ENCODE results near the gene FRMD8. TPM values are rescaled to one million over a fixed set of nuclear protein-coding genes. Genes with fewer than 3 reads are reported as not detected.

The FRMD8 gene
- total RNA-seq, 1 experiment from 2014 or later: 22.7 TPM

- H3K23me2 ChIP-seq (ENCODE audit: insufficient read length, low read depth, low read length, poor library complexity, severe bottlenecking): no peaks in the 10 kb centered on the region
- no peak for TF ChIP-seq CTCF (conservative IDR thresholded peaks at IDR 0.05)
- H4K8ac ChIP-seq (replicated peaks; ENCODE audit: insufficient read length, low read depth, low read length): no peak overlapping the region
- H3K9me3 Mint-ChIP-seq: no peaks in the 10 kb centered on the region
- no CpG with 5 or more reads among the region's 10 CpGs for WGBS (ENCODE audit: extremely low coverage, insufficient read length, low lambda C conversion rate)
- no peak overlapping the region for H3K4me2 ChIP-seq (ENCODE audit: insufficient read depth, insufficient read length, low read length)
- no peak overlapping the region; a peak in 1 of 7 replicates for H3K27ac Mint-ChIP-seq
- no peak overlapping the region for H2BK12ac ChIP-seq (ENCODE audit: insufficient read length, low read depth, low read length)
- DNase-seq: no peak
- no peak overlapping the region for H3K23ac ChIP-seq (ENCODE audit: insufficient read length, low read depth, low read length)
- H3K9me3 ChIP-seq (ENCODE audit: control insufficient read depth, low read depth, low read length): no peaks in the 10 kb centered on the region
- H4K5ac ChIP-seq (ENCODE audit: insufficient read length, low read depth, low read length): no peak overlapping the region
- H3K79me1 ChIP-seq (ENCODE audit: insufficient read depth, low read depth, low read length, poor library complexity, severe bottlenecking): no peaks in the 10 kb centered on the region
- H3K4me1 ChIP-seq (ENCODE audit: insufficient read depth, low read length): no peaks in the 10 kb centered on the region
- H3K27ac ChIP-seq (ENCODE audit: insufficient read length, low read depth, low read length): no peak overlapping the region
- peaks cover 7% of the 10 kb centered on the region in 2 experiments for H3K4me1 Mint-ChIP-seq
- no peak overlapping the region for H2BK20ac ChIP-seq (ENCODE audit: low read depth, low read length, poor library complexity, severe bottlenecking)
- no peak overlapping the region for H3K18ac ChIP-seq (ENCODE audit: insufficient read length, low read depth, low read length)
- H3K27me3 Mint-ChIP-seq (ENCODE audit: low read depth): peaks cover 9% of the 10 kb centered on the region
- H3K4me3 Mint-ChIP-seq: no peak overlapping the region
- no peak overlapping the region for H2AK5ac ChIP-seq (ENCODE audit: insufficient read length, low read length)
- H3K56ac ChIP-seq (ENCODE audit: insufficient read length, low read depth, low read length): no peak overlapping the region
- no peak overlapping the region for H3T11ph ChIP-seq (ENCODE audit: low read length)
- no peaks in the 10 kb centered on the region for H3K36me3 Mint-ChIP-seq (ENCODE audit: insufficient read depth in 1 of 3, low read depth in 3 of 3)
- H3K9ac ChIP-seq (ENCODE audit: extremely low read depth, insufficient read length, low read length): no peak overlapping the region
- H2BK15ac ChIP-seq (ENCODE audit: low read depth, low read length): no peak overlapping the region
- no peaks in the 10 kb centered on the region; the same call in none of the 2 replicates for H3K27me3 ChIP-seq (ENCODE audit: insufficient read depth, low read length)
- no peak overlapping the region for H2BK120ac ChIP-seq (ENCODE audit: low read depth, low read length, poor library complexity, severe bottlenecking)
- H3K79me2 ChIP-seq (ENCODE audit: insufficient read depth, low read length): no peaks in the 10 kb centered on the region
- H4K20me1 ChIP-seq (ENCODE audit: control insufficient read depth, insufficient read depth, insufficient read length): no peaks in the 10 kb centered on the region
- no peak overlapping the region for H2AFZ ChIP-seq (ENCODE audit: low read length)
- H4K91ac ChIP-seq (ENCODE audit: insufficient read length, low read depth, low read length): no peak overlapping the region
- no peak overlapping the region for H3K4ac ChIP-seq (ENCODE audit: low read depth, low read length)
- no peak overlapping the region for H2BK5ac ChIP-seq (ENCODE audit: insufficient read length, low read length)
- no peak overlapping the region for H3K14ac ChIP-seq (ENCODE audit: insufficient read depth, low read length)
Measured at GRCh38 chr11:65362320-65362931, 24.0 kb upstream of the FRMD8 start.

Data from H9 (cell line).